ENCODE data around the gene SLC35G2. TPM values are rescaled to one million over a fixed set of nuclear protein-coding genes. Genes with fewer than 3 reads are reported as not detected.
"Not testable (repeated sequence)": the region's sequence is repeated elsewhere in the genome, so short reads cannot be mapped to it uniquely, and the experiment has no call there.

The SLC35G2 gene
- 15.6 and 24.9 TPM in 2 replicates for total RNA-seq

GRCh38 chr3:136818769-136819391 lies at the start of gene SLC35G2:
Gene SLC35G2 (plus strand): TSS chr3:136819126. CDS start chr3:136854461, 35,335 bp downstream.
- DNase-seq (ENCODE audit: low read depth, low spot score), result no peak

DNA sequence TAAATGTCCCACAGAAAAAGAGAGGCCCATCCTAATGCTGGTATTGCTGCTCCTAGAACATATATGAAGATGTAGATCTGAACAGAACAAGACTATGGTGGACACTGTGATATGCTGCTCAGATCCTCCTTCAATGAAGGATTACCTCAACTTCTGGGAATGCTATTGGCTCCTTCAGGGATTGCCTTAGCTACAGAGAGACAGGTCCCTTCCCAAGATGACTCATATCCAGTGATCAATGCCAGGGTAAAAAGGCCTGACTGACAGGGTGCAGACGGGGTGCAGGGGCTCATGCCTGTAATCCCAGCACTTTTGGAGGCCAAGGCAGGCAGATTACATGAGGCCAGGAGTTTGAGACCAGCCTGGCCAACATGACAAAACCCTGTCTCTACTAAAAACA lies 46.2 kb upstream of the SLC35G2 start:
- no peak for DNase-seq (ENCODE audit: low read depth, low spot score)

DNA sequence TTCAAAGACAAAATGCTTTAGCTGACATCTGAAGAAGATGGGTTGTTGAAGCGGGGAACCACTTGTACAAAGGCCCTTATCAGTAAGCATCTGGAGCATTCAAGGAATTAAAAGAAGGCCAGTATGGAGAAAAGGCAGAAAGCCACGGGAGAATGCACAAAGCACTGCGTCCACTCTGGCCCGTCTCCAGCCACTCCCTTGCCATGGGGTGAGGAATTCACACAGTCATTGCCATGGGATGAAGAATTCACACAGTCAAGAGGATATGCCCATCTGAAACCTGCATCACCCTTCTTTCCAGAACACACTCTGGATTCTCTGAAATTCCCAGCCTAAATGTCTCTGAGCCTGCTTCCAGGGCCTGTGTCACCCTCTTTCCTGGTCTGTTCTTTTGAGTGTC lies 40.1 kb upstream of the SLC35G2 start:
- no peak for DNase-seq (ENCODE audit: low read depth, low spot score)

DNA sequence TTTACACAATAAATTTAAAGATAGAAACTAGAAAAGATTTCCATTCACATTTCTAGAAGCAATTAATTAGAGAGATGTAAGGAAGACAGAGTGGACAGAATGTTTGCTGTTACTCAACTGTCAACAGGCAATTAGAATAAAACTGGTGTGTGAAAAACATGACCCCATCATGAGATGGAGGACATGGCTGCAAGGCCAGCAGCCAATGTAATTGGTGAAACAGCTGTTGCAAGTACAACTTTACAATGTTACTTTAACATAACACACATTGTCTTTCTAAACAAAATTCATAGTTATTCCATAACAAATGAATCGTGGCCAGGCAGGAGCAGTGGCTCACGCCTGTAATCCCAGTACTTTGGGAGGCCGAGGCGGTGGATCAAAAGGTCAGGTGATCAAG lies 38.2 kb upstream of the SLC35G2 start:
- DNase-seq (ENCODE audit: low read depth, low spot score), result no peak

DNA sequence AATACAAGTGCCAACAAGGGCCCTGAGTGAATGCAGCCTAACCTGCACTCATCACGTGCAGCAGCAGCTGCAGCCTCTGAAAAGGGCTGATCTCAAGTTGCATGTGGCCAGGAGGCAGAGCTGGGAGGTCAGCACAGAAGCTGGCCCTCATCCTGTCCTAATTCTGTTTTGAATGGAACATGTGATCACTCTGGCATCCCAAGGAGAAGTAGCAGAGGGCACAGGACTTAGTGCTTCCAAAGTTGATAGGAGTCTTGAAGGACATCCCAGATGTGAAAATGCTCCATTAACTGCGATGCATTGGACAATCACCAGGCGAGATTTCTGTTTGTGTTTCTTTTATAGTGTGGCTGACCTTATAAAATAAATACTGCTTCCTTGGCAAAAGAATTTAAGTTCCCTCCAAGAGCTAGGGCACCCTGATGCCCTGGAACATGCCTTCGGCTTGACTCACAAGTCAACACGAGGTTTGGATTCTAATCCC lies 35.2 kb upstream of the SLC35G2 start:
- no peak for DNase-seq (ENCODE audit: low read depth, low spot score)

- DNase-seq (ENCODE audit: low read depth, low spot score), result no peak
Observed at GRCh38 chr3:136787349-136787748, 31.6 kb upstream of the SLC35G2 start.

DNA sequence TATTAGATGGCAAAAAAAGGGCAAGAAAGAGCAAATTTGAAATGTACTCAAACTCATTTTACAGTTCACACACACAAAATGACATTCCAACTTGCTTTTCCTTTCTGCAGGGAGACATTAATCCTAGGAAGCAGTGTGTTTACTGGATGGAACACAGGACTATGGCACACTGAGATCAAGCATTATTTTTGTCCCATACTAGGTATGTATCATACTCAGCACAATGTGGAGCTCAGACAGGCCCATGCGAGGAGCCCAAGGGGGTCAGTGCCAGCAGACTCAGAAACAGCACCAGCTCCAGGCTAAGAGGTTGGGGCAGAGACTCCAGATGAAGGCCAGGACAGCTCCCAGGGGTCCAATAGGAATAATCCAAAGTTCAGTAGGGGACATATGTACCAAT lies 30.8 kb upstream of the SLC35G2 start:
- DNase-seq (ENCODE audit: low read depth, low spot score), result no peak

DNA sequence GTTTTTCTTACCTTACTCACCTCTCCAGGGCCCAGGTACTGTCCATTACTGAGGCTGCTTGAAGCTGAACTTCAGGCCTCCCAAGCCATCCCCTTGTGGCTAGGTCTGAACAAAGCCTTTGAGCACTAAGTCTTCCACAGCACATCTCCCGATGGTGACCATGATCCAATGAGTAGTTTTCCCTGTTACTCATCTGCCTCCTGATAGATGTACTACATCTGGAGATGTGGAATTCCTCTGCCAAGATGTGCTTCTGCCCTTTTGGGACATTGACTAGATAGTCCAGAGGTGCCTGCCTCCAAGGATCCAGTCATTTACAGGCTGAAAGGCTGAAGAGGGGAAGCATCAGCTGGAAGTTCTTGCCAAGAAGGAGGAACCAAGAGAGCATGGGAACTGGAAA lies 28.9 kb upstream of the SLC35G2 start:
- no peak for DNase-seq (ENCODE audit: low read depth, low spot score)

DNA sequence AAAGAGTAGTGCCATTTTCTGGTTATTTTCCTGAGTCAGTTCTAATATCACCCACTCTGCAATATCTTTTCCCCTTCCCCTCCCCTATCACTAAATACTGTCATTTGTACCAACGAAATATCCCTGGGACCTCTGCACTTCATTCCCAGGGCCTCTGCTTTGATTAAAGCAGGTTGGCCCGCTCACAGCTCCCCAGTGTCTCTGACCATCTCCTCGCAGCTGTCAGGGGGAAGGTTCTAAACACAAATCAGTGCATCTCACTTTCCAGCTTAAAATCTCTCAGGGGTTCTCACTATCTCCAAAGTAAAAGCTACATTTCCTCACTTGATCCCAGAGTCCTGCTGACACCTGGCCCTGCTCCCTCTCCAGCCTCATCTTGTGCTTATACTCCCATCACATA lies 28.1 kb upstream of the SLC35G2 start:
- no peak for DNase-seq (ENCODE audit: low read depth, low spot score)

GRCh38 chr3:136792556-136793330 lies 26.2 kb upstream of the SLC35G2 start:
- DNase-seq (ENCODE audit: low read depth, low spot score), result no peak

GRCh38 chr3:136801146-136801545 lies 17.8 kb upstream of the SLC35G2 start:
- not testable (repeated sequence) for DNase-seq (ENCODE audit: low read depth, low spot score)

GRCh38 chr3:136802481-136802996 lies 16.4 kb upstream of the SLC35G2 start:
- DNase-seq (ENCODE audit: low read depth, low spot score), result no peak

DNA sequence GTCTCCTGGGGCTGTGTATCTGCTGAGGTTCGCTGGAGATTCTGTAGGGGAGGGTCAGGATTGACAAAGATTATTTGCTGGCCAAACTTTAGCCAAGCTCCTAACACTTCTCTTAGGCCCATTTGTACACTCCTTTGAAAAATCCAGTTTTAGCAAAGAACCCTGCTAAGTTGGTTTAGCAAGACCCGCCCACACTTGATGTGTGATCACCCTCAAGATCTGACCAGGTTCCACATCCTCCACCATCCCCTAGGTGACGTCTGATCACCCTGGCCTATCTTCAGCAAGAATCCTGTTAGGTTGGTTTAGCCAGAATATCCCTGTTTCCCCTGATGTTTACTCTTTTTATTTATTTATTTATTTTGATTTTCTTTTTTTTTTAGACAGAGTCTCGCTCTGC lies 14.8 kb upstream of the SLC35G2 start:
- no peak for DNase-seq (ENCODE audit: low read depth, low spot score)

GRCh38 chr3:136804813-136805212 lies 14.1 kb upstream of the SLC35G2 start:
- DNase-seq (ENCODE audit: low read depth, low spot score), result no peak

- no peak for DNase-seq (ENCODE audit: low read depth, low spot score)
Observed at GRCh38 chr3:136805795-136806194, 13.1 kb upstream of the SLC35G2 start.

DNA sequence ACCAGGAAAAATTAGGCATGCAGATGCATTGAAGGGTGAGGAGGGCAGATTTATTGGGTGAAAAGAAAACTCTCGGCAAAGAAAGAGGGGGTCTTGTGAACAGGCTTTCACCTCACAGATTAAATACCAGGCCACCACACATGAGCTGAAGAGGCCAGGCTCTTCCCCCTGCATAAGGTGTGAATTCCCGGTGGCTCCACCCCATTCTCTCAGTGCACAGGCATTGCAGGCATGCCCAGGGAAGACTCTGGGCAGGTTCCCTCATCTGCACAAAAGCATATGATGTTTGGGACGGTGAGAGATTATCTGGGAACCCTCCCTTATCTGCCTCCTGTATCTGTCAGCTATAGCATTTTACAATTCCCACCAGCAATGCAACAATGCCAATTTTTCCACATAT lies 7.2 kb upstream of the SLC35G2 start:
- no peak for DNase-seq (ENCODE audit: low read depth, low spot score)

DNA sequence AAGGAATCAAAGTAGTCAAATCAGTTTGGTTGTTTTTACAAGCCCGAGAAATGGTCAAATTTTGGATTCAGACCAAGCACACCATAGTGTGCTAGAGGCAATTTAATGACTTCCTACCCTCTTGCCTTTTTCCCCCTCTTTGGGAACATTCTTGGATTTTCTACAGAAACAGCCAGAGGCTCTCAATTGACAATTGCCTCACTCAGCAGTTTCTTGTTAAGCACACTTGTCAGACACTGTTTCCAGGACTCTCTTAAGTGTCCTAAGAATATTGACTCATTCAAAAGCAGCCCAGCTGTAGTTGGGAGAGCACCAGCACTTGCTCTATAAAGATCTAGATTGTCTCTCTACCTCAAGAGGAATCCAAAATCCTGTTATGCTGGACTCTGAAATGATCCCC lies 1.5 kb upstream of the SLC35G2 start:
- DNase-seq (ENCODE audit: low read depth, low spot score), result no peak

DNA sequence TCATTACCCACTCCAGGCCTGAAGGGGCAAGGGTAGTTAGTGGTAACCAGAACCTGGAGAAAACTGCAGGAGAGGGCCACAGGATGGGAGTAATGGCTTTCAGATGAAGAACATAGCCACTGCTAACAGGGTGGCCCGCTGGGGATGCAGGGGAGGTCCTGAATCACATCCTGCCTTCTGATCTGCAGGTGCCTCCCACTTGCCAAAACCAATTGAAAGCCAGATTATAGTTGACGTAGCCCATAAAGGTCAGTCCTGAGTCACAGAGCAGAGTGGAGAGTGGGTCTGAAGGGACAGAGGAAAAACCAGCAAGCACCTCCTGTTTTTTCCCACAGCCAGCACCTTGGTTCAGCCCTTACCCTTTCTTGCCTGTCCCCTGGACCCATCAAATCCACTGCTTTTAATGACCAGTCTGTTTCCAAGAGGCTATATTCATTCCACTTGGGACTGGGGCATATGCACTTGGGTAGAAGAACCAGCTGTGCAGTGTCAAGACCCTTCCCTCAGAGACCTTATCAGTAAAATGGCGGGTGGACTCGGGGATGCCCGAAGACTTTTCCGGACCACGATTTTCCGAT lies 646 bp upstream of the SLC35G2 start:
- DNase-seq (ENCODE audit: low read depth, low spot score), result peak; percentile 79

GRCh38 chr3:136819392-136819730 lies 435 bp downstream of the SLC35G2 start:
- DNase-seq (ENCODE audit: low read depth, low spot score), result no peak

GRCh38 chr3:136819731-136820679 lies 1.1 kb downstream of the SLC35G2 start:
- DNase-seq (ENCODE audit: low read depth, low spot score), result no peak

- DNase-seq (ENCODE audit: low read depth, low spot score), result no peak
Observed at GRCh38 chr3:136831461-136831860, 12.5 kb downstream of the SLC35G2 start.

Data from pulmonary artery endothelial cell (primary cell).